GM12891 (cell line): ENCODE results near the gene TCHH.
"Not testable (repeated sequence)": the region's sequence is repeated elsewhere in the genome, so short reads cannot be mapped to it uniquely, and the experiment has no call there.

Experiments
- POLR2A ChIP-seq: IDR thresholded peaks from 2 replicates; pipeline ENCODE4 v1.6.1; 2011; ENCODE audit warnings: low read depth, low read length, control low read depth
- POLR2AphosphoS5 ChIP-seq: IDR thresholded peaks from 2 replicates; pipeline ENCODE4 v1.6.1; 2011; ENCODE audit warnings: low read depth, low read length, control low read depth
- POU2F2 ChIP-seq: IDR thresholded peaks from 2 replicates; pipeline ENCODE4 v1.6.1; 2011; ENCODE audit warnings: low read depth, mild to moderate bottlenecking, control low read depth, low read length, moderate library complexity
- SPI1 ChIP-seq: IDR thresholded peaks from 2 replicates; pipeline ENCODE4 v1.6.1; 2011; ENCODE audit warnings: low read depth, low read length, control low read depth
- TAF1 ChIP-seq: IDR thresholded peaks from 2 replicates; pipeline ENCODE4 v1.6.1; 2011; ENCODE audit warnings: low read depth, low read length, control low read depth

DNA sequence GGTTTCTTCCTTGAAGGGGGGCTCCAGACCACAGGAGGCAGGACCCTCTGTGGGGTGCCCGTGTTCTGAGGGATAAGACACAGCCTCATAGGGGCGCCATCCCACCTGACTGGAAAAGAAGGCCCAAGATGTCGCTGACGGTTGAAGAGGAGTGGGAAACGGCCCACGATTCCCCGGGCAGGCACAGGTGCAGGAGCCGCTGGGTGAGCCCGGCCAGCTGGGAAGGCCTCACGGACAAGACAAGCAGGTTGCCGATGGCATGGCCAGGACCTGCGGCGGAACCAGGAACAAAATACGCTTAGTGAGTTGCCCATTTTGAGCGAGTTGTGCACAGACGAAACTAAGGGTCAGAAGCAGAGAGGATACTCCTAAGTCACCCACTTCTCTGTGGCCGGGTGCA is 34.8 kb downstream of the TCHH start:
- TF ChIP-seq POLR2A, POLR2AphosphoS5, POU2F2, TAF1, SPI1: not testable (repeated sequence)
